HCT116 (cell line): ENCODE results near the gene CCDC116.

Experiments used
- ATF3 ChIP-seq: IDR thresholded peaks from 2 replicates; pipeline ENCODE4 v1.6.1; 2012
- CTCF ChIP-seq, 3 experiments: fragments of 200-600 bp in 1 of 3; sonication (generic) in 1 of 3; IDR thresholded peaks in 2 of 3; conservative IDR thresholded peaks in 1 of 3; 2 replicates each; pipeline ENCODE4 v1.5.1; 2012 to 2017; ENCODE audit warnings: low read depth in 2 of 3, low read length in 2 of 3, antibody characterized with exemption in 1 of 3, borderline replicate concordance in 1 of 3, control low read depth in 1 of 3, mild to moderate bottlenecking in 1 of 3, mixed read lengths in 1 of 3, mixed run types in 1 of 3, moderate library complexity in 1 of 3; ENCODE audit not compliant: insufficient read depth in 1 of 3
- EZH2phosphoT487 ChIP-seq: fragments of 200-600 bp; IDR thresholded peaks from 2 replicates; pipeline ENCODE4 v1.6.1; 2018; ENCODE audit warnings: antibody characterized with exemption, borderline replicate concordance
- JUND ChIP-seq: IDR thresholded peaks from 2 replicates; pipeline ENCODE4 v1.6.1; 2012
- MAX ChIP-seq: IDR thresholded peaks from 2 replicates; pipeline ENCODE4 v1.6.1; 2012
- POLR2A ChIP-seq: IDR thresholded peaks from 2 replicates; pipeline ENCODE4 v1.7.0; 2011; ENCODE audit warnings: borderline replicate concordance; ENCODE audit not compliant: insufficient read depth, insufficient read length; ENCODE audit errors: extremely low read depth
- POLR2AphosphoS5 ChIP-seq: IDR thresholded peaks from 2 replicates; pipeline ENCODE4 v1.6.1; 2011; ENCODE audit warnings: mild to moderate bottlenecking, low read depth, low read length, moderate library complexity
- RAD21 ChIP-seq: IDR thresholded peaks from 2 replicates; pipeline ENCODE4 v1.6.1; 2012; ENCODE audit warnings: low read depth, mild to moderate bottlenecking
- ZNF274 ChIP-seq: fragments of 200-500 bp; sonication (Bioruptor generic); IDR thresholded peaks from 2 replicates; pipeline ENCODE4 v1.6.1; 2014; ENCODE audit warnings: mild to moderate bottlenecking, low read depth, low read length, inconsistent platforms

GRCh38 chr22:21682385-21683175 is 50.0 kb downstream of the CCDC116 start:
- TF ChIP-seq RAD21 (no peak), JUND (no peak), POLR2A (no peak), ZNF274 (no peak), MAX (no peak), POLR2AphosphoS5 (no peak), CTCF (IDR thresholded peaks at IDR 0.05 in 2 of 3, conservative IDR thresholded peaks at IDR 0.05 in 1 of 3; ENCODE audit: borderline replicate concordance in 1 of 3, insufficient read depth in 1 of 3, low read depth in 2 of 3, low read length in 2 of 3) (no peak), EZH2phosphoT487 (no peak), ATF3 (no peak)
